ENCODE measurements around the gene TEKT5.

Gene TEKT5

GRCh38 chr16:10608687-10609401 is 85.9 kb downstream of the TEKT5 start:
- Histone ChIP-seq H3K9me3 (no peaks in the 10 kb centered on the region), H3K4me1 (no peaks in the 10 kb centered on the region), H3K36me3 (no peaks in the 10 kb centered on the region), H3K4me3 (ENCODE audit: low read depth, low read length) (no peak overlapping the region), H3K27me3 (no peaks in the 10 kb centered on the region)
- no peak for DNase-seq
- TF ChIP-seq, protein P1, sequence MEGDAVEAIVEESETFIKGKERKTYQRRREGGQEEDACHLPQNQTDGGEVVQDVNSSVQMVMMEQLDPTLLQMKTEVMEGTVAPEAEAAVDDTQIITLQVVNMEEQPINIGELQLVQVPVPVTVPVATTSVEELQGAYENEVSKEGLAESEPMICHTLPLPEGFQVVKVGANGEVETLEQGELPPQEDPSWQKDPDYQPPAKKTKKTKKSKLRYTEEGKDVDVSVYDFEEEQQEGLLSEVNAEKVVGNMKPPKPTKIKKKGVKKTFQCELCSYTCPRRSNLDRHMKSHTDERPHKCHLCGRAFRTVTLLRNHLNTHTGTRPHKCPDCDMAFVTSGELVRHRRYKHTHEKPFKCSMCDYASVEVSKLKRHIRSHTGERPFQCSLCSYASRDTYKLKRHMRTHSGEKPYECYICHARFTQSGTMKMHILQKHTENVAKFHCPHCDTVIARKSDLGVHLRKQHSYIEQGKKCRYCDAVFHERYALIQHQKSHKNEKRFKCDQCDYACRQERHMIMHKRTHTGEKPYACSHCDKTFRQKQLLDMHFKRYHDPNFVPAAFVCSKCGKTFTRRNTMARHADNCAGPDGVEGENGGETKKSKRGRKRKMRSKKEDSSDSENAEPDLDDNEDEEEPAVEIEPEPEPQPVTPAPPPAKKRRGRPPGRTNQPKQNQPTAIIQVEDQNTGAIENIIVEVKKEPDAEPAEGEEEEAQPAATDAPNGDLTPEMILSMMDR (IDR thresholded peaks at IDR 0.05; ENCODE audit: low read depth, low read length) = no peak

GRCh38 chr16:10607157-10607556 is 87.6 kb downstream of the TEKT5 start:
- H3K27me3 ChIP-seq = no peaks in the 10 kb centered on the region
- no peaks in the 10 kb centered on the region for H3K36me3 ChIP-seq
- no peaks in the 10 kb centered on the region for H3K9me3 ChIP-seq
- H3K4me1 ChIP-seq = no peaks in the 10 kb centered on the region
- TF ChIP-seq, protein P1 (IDR thresholded peaks at IDR 0.05; ENCODE audit: low read depth, low read length) = no peak
- DNase-seq = no peak
- H3K4me3 ChIP-seq (ENCODE audit: low read depth, low read length) = no peak overlapping the region

GRCh38 chr16:10606607-10607006 is 88.1 kb downstream of the TEKT5 start:
- no peaks in the 10 kb centered on the region for H3K9me3 ChIP-seq
- no peaks in the 10 kb centered on the region for H3K4me1 ChIP-seq
- no peak overlapping the region for H3K4me3 ChIP-seq (ENCODE audit: low read depth, low read length)
- H3K36me3 ChIP-seq = no peaks in the 10 kb centered on the region
- no peaks in the 10 kb centered on the region for H3K27me3 ChIP-seq
- no peak for DNase-seq
- TF ChIP-seq, protein P1 (IDR thresholded peaks at IDR 0.05; ENCODE audit: low read depth, low read length) = no peak

DNA sequence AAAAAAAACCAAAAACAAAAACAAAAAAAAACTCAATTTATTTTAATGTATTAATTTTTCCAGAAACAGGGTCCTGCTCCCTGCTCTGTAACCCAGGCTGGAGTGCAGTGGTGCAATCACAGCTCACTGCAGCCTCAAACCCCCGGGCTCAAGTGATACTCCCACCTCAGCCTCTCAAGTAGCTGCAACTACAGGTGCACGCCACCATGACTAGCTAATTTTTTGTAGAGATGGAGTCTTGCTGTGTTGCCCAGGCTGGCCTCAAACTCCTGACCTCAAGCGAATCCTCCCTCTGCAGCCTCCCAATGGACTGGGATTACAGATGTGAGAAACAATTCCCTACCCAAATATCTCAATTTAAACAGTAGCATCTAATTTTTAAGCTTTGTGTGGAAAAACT is 89.1 kb downstream of the TEKT5 start:
- H3K27me3 ChIP-seq = no peaks in the 10 kb centered on the region
- H3K9me3 ChIP-seq = no peaks in the 10 kb centered on the region
- DNase-seq = no peak
- H3K4me3 ChIP-seq (ENCODE audit: low read depth, low read length) = no peak overlapping the region
- no peaks in the 10 kb centered on the region for H3K36me3 ChIP-seq
- TF ChIP-seq, protein P1 (IDR thresholded peaks at IDR 0.05; ENCODE audit: low read depth, low read length) = no peak
- H3K4me1 ChIP-seq = no peaks in the 10 kb centered on the region

DNA sequence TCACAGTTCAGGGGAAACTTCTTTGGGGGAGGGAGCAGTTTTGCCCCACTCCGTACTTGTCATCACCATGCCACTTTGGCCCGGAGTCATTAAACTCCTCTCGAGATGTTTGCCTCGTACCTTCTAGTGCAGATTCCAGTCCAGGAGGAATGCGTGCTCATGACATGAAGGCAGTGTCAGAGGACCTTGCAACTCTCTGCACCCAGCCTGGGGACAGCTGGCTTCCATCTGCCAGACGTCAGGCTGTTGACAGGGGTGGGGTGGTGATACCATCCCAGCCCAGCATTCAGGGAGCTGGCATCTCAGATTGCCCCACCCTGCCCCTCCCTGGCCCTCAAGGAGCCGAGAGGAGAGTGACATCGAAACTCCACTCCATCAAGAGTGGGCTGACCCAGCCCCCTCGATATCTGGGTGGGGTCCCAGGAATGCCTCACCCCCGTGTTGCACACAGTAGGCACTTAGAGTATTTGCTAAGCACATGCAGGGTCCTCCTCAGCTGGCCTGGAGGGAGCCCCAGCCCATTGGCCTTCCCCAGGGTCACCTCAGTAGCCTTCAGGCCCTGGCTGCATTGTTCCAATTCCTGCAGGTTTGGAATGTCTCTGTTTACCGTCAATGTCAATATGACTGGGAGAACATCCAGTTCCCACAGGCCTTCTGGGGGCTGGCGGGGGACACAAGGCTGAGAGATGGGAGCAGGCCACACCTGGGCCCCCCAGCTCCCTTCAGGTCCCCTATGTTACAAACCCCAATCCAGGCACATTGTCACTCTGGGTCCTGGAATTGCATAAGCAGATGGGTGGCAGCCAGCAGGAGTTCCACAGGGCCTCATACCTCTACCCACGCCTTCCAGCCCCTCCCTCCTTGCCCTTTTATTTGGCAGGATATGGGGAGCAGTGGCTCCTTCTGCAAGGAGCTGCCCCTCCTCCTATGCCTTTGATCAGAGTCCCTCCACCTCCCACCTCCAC is 93.0 kb downstream of the TEKT5 start:
- no peak for DNase-seq
- Histone ChIP-seq H3K4me1 (no peaks in the 10 kb centered on the region), H3K4me3 (ENCODE audit: low read depth, low read length) (no peak overlapping the region), H3K36me3 (no peaks in the 10 kb centered on the region), H3K9me3 (no peaks in the 10 kb centered on the region; the same call in 1 of the 2 replicates), H3K27me3 (no peaks in the 10 kb centered on the region)
- TF ChIP-seq, protein P1 (IDR thresholded peaks at IDR 0.05; ENCODE audit: low read depth, low read length) = no peak

All from BE2C (cell line).